ACC112 (cell line): ENCODE results near the gene MRPL24.

Experiments used
- H2AFZ ChIP-seq: fragments of 200-600 bp; sonication (generic); one replicate; pipeline ENCODE4 v1.6.0; 2017; ENCODE audit warnings: antibody characterized with exemption, low read length; ENCODE audit not compliant: unreplicated experiment
- H3K27ac ChIP-seq: fragments of 200-600 bp; sonication (generic); 2 replicates; pipeline ENCODE4 v1.5.1; 2014; ENCODE audit warnings: low read depth, mild to moderate bottlenecking, antibody characterized with exemption, low read length, moderate library complexity
- H3K27me3 ChIP-seq: fragments of 200-600 bp; sonication (generic); 2 replicates; pipeline ENCODE4 v1.6.1; 2014; ENCODE audit warnings: mild to moderate bottlenecking, antibody characterized with exemption, low read length, moderate library complexity, mixed read lengths; ENCODE audit not compliant: insufficient read depth
- H3K36me3 ChIP-seq: fragments of 200-600 bp; sonication (generic); 2 replicates; pipeline ENCODE4 v1.6.1; 2016; ENCODE audit warnings: mild to moderate bottlenecking, antibody characterized with exemption, low read length, moderate library complexity, mixed read lengths; ENCODE audit not compliant: insufficient read depth
- H3K4me1 ChIP-seq: fragments of 200-600 bp; sonication (generic); one replicate; pipeline ENCODE4 v1.6.1; 2016; ENCODE audit warnings: low read length, mixed read lengths; ENCODE audit not compliant: insufficient read depth, unreplicated experiment, control insufficient read depth
- H3K4me3 ChIP-seq: fragments of 200-600 bp; sonication (generic); 2 replicates; pipeline ENCODE4 v1.5.1; 2014; ENCODE audit warnings: mild to moderate bottlenecking, low read depth, low read length
- H3K79me2 ChIP-seq: fragments of 200-600 bp; sonication (generic); one replicate; pipeline ENCODE4 v1.6.0; 2016; ENCODE audit warnings: low read length; ENCODE audit not compliant: control insufficient read depth, unreplicated experiment, insufficient read depth

MRPL24 gene

DNA sequence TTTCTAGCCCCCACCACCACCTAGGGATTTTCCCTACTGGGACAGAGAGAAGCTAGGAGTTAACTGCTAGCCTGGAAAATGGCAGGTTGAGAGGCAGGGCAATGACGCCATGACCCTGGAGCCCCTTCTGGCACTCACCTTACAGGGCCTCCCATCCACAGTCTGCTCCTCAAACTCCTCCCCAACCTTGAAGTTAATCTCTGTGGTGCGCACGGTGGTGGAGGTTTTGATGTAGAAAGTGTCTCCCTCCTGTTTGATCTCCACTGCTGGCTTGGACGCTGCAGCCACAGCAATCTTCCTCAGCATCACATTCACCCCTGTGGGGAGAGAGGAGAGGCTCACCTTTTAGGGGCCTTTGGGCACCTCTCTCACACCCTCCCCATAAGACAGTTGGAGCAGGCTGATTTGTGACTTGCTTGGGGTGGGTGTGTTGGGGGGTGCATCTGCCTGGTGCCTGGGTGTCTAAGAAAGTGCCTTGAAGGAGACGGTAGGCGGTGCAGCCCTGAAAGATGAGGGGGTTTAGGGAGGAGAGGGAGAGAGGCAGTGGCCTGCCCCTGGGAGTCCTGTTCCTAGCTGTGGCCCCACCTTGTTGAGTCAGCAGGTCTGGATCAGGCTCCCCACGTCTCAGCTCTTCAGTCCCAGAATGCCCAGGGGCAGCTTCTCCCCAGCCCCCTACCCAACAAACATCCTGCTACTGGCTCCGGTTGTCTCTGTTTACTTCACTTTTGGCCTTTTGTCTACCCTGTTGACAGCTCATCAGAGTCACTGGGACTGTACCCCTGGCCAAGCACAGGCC, 40.0 kb downstream of the MRPL24 start:
- H3K27ac ChIP-seq, result no peak overlapping the region
- no peak overlapping the region for H2AFZ ChIP-seq
- no peak overlapping the region for H3K4me3 ChIP-seq
- H3K36me3 ChIP-seq, result no peaks in the 10 kb centered on the region
- peaks cover 8% of the 10 kb centered on the region for H3K4me1 ChIP-seq
- no peaks in the 10 kb centered on the region for H3K27me3 ChIP-seq
- no peaks in the 10 kb centered on the region for H3K79me2 ChIP-seq

DNA sequence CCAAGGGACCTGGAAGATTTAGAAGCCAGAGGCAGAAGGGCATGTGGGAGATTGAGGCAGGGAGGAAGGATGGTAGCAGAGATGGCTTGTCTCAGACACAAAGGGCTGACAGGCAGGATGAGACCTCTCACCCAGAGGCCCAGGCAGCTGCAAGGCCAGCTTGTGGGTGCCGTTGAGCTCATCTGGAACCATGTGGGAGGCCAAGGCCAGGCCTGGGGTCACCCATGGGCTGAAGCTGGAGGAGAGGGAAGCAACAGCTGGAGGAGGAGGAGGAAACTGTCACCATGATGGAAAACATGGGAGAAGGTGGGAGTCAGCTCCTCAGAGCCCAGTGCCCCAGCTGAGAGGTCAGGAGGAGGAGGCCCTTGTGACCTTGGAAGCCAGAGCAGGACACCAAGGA, 41.9 kb downstream of the MRPL24 start:
- no peaks in the 10 kb centered on the region for H3K79me2 ChIP-seq
- H3K4me3 ChIP-seq, result no peak overlapping the region
- no peak overlapping the region for H2AFZ ChIP-seq
- no peak overlapping the region for H3K27ac ChIP-seq
- H3K36me3 ChIP-seq, result no peaks in the 10 kb centered on the region
- no peaks in the 10 kb centered on the region for H3K4me1 ChIP-seq
- H3K27me3 ChIP-seq, result no peaks in the 10 kb centered on the region

DNA sequence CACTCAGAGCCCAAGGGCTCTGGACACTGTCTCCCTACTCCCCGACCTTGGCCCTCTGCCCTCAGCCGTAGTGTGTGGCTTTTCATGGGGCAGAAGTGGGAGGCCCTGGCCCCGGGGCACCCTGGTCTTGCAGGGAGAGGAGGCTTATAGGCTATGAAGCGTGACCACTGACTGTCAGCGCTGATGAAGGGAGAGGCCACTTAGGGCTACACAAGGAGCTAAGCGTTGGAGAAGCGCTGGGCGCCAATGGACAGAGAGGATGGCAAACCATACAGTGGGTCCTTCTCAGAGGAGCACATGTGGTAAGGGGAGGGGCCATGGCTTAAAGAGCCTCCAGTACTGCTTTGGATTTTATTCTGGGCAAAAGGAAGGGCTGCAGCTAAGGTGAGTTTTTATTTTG, 43.4 kb downstream of the MRPL24 start:
- Histone ChIP-seq H3K36me3 (no peaks in the 10 kb centered on the region), H3K4me1 (no peaks in the 10 kb centered on the region), H3K27me3 (no peaks in the 10 kb centered on the region), H3K27ac (no peak overlapping the region), H3K4me3 (no peak overlapping the region), H2AFZ (no peak overlapping the region), H3K79me2 (no peaks in the 10 kb centered on the region)

DNA sequence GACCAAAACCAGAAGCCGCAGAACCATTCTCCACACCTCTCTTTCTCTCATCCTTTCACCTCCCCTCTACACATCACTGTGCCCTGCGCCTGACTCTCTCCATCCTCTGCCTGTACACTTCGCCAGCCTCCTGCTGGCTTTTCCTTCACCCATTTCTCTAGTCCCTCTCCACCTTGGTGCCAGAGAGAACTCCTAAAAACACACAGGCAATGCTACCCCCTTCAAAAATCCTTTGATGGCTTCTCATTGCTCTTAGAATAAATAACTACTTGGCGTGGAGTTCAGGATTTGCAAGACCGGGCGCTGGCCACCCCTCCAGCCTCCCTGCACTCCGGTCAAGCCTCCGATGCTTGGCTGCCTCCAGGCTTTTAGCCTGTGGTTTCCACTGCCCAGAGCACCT, 44.1 kb downstream of the MRPL24 start:
- H3K4me3 ChIP-seq, result no peak overlapping the region
- no peak overlapping the region for H2AFZ ChIP-seq
- peaks cover 4% of the 10 kb centered on the region for H3K4me1 ChIP-seq
- H3K79me2 ChIP-seq, result no peaks in the 10 kb centered on the region
- no peaks in the 10 kb centered on the region for H3K27me3 ChIP-seq
- H3K27ac ChIP-seq, result no peak overlapping the region
- H3K36me3 ChIP-seq, result no peaks in the 10 kb centered on the region

DNA sequence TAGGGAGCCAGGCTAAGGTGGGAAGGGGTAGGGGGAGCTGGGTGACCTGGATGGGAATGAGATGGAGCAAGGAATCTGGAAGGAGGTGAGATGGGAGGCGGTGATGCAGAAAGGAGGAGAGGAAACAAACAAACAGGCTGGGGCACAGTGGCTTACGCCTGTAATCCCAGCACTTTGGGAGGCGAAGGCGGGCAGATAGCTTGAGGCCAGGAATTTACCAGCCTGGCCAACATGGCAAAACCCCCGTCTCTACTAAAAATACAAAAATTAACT, 46.3 kb downstream of the MRPL24 start:
- Histone ChIP-seq H3K36me3 (no peaks in the 10 kb centered on the region), H3K4me3 (no peak overlapping the region), H3K4me1 (peaks cover 14% of the 10 kb centered on the region), H3K27me3 (no peaks in the 10 kb centered on the region), H3K79me2 (no peaks in the 10 kb centered on the region), H3K27ac (no peak overlapping the region), H2AFZ (no peak overlapping the region)

DNA sequence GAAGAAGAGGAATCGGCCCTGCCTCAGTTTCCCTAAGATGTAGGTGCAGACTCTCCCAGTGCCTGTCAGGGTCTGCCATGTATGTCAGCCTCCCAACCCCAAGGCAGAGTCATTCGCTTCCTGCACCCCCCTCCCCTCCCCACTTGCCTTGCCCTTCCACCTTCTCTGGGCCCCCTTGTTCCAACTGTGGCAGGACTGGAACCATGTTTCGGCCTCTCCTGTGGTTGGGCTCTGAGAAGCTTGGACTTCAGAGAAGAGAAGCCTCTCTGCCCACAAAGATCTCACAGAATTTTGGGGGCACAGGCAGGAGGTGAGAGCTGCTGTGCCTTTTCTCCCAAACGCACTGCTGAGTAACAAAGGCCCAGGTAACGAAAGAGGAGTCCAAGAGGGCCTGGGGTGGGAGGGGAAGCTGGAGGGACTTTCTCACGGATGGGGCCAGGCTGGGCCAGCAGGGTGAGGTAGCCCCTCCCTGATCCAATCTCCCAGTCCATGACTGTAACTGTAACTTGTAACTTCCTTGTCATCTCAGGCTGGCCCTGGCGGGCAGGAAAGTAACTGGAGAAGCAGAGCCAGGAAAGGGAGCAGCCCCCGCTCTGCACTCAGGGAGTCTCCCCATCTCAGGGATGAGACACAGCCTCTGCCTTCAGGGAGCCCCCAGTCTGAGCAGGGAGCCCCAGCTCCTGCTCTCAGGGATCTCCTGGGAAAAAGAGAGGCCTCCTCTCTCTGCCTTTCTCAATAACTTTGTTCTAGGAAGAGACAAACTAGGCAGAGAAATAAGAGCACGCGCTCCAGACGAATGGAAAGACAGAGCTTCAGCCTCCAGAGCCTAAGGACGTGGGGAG, 46.8 kb downstream of the MRPL24 start:
- H3K4me3 ChIP-seq, result no peak overlapping the region
- no peaks in the 10 kb centered on the region for H3K36me3 ChIP-seq
- H2AFZ ChIP-seq, result no peak overlapping the region
- no peaks in the 10 kb centered on the region for H3K79me2 ChIP-seq
- H3K4me1 ChIP-seq, result peaks cover 17% of the 10 kb centered on the region
- H3K27me3 ChIP-seq, result no peaks in the 10 kb centered on the region
- H3K27ac ChIP-seq, result no peak overlapping the region

DNA sequence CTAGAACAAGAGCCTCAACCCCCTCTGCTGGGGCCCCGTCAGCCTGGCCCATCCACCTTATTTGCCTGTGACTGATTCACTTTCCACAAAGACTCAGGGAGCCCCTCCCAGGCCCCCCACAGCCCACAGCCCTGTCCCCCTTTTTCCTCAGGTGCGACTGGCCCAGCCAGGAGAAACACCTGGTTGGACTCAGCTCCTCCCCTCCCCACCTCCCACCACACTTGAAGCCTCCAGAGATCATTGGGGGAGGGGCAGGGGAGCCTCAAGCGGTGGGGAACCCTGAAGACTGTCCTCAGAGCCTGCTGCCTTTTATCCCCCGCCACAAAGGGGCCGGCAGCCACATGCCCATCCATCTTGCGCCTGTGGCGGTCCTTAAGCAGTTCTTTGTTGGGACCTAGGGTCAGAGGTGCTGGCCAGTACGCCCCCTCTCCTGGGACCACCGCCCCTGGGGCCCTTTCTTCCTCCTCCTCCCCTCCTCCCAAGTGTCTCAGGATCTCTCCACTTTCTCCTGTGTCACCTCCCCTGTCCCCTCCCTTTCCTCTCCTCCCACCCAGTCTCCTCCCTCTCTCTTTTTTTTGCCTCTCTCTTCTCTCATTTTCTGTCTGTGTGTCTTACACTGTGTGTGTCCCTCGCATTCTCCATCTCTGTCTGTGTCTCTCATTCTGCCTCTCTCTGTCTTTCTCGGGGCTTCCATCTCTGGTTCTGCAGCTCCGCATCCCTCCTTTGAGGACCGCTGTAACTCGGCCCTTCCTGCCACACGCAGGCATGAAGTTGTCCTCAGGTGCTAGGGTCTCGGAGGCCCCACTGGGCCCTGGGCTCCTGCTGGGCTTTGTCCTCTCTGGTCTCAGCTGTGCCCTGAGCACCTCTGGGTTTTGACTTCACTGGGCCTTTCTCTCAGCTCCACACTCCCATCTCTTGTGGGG, 47.7 kb downstream of the MRPL24 start:
- no peaks in the 10 kb centered on the region for H3K27me3 ChIP-seq
- H3K36me3 ChIP-seq, result no peaks in the 10 kb centered on the region
- H3K27ac ChIP-seq, result no peak overlapping the region
- H2AFZ ChIP-seq, result no peak overlapping the region
- peaks cover 17% of the 10 kb centered on the region for H3K4me1 ChIP-seq
- H3K4me3 ChIP-seq, result no peak overlapping the region
- H3K79me2 ChIP-seq, result no peaks in the 10 kb centered on the region

DNA sequence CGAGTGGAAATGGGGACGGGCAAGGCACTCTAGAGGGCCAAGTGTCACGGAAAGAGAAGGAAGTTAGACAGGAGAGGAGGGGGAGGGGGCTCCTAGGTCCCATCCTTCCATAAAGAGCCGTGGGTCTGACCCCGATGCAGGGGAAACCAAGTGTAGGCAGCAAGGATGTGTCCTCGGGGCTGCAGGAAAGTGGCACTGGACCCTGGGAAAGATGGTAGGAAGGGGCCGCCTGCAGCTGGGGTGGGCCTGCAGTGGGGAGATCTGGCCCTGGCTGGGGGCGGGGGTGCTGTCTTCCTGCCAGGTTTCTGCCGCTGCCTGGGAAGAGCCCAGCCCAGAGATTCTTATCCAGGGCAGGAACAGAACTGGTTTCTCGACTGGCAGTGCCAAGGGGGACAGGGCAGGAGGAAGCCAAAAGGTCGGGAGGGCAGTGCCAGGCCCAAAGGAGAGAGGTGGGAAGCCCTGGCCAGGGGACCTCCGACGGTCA, 48.4 kb downstream of the MRPL24 start:
- no peaks in the 10 kb centered on the region for H3K27me3 ChIP-seq
- H2AFZ ChIP-seq, result no peak overlapping the region
- no peak overlapping the region for H3K27ac ChIP-seq
- H3K36me3 ChIP-seq, result no peaks in the 10 kb centered on the region
- H3K4me3 ChIP-seq, result no peak overlapping the region
- no peaks in the 10 kb centered on the region for H3K79me2 ChIP-seq
- H3K4me1 ChIP-seq, result peaks cover 17% of the 10 kb centered on the region

DNA sequence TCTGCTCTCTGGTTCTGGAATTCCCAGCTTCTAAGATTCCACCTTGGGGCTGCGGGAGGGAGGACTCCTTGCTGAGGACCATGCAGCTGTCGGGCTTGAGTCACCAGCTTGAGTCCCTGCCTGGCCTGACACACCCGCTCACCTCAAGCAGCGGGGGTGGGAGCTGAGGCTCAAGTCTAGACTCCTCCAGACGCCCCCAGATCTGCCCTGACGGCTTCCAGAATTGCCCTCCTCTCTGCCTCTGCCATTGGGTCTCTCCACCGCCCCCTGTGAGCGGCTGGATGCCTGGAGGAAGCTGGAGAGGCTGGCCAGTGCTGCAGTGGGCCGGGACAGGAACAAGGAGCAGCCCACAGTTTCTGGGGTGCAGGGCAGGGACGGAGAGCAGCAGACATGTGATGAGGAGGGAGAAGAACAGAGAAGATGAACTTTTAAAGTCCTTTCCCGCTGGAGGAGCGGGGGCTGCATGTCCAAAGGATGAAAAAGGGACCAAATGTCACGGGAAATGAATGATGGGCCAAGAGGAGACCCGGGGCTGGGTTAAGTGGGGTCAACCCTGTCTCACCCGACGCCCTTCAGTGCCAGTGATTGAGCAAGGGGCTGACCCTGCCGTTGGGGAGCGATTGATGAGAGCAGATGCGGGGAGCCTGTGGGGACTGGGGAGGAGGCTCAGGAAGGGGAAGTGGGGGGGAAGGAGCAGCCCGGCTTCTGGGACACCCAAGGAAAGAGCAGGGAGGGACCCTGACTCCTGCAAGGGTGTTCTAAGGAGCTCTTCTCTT, 49.0 kb downstream of the MRPL24 start:
- H2AFZ ChIP-seq, result no peak overlapping the region

DNA sequence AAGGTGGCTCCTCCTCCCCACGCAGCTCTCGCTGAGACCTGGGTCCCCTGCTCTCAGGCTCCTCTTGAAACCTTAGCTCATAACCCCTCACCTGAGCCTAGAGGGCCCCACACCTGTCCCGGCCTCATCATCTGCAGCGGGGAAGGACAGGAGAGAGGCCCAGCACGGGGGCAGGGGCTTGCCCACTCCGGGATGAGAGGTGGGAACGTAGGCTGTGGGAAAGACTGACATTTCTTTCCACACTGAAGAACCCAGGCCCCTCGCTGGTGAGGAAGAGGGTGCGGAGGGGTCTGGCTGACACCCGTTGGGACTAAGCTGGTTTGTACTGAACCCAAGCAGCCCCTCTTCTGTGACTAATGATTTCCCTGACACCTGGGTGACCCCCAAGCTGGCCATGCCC, 49.7 kb downstream of the MRPL24 start:
- Histone ChIP-seq H2AFZ (no peak overlapping the region), H3K36me3 (no peaks in the 10 kb centered on the region), H3K27me3 (no peaks in the 10 kb centered on the region), H3K79me2 (no peaks in the 10 kb centered on the region), H3K4me1 (peaks cover 17% of the 10 kb centered on the region), H3K4me3 (no peak overlapping the region), H3K27ac (no peak overlapping the region)

More for the DNA sequence above, 49.0 kb downstream of the MRPL24 start:
- Histone ChIP-seq H3K27ac (no peak overlapping the region), H3K79me2 (no peaks in the 10 kb centered on the region), H3K4me3 (no peak overlapping the region), H3K27me3 (no peaks in the 10 kb centered on the region), H3K4me1 (peaks cover 17% of the 10 kb centered on the region), H3K36me3 (no peaks in the 10 kb centered on the region)
